SHP77 (cell line): ENCODE results near the gene RANGAP1.
"Not testable (repeated sequence)": the region's sequence is repeated elsewhere in the genome, so short reads cannot be mapped to it uniquely, and the experiment has no call there.

ENCODE experiments used
- DNase-seq, 2 experiments: peaks; one replicate each; lab custom pipeline; 2025; lab: John Stamatoyannopoulos, UW

RANGAP1 gene

GRCh38 chr22:41260871-41261270, 25.1 kb downstream of the RANGAP1 start:
- no peak for DNase-seq

GRCh38 chr22:41259756-41260155, 26.2 kb downstream of the RANGAP1 start:
- DNase-seq = not testable (repeated sequence)

GRCh38 chr22:41257696-41258095, 28.3 kb downstream of the RANGAP1 start:
- no peak for DNase-seq

GRCh38 chr22:41256254-41257253, 29.4 kb downstream of the RANGAP1 start:
- DNase-seq = no peak

GRCh38 chr22:41254230-41254629, 31.8 kb downstream of the RANGAP1 start:
- DNase-seq = no peak

GRCh38 chr22:41252365-41252764, 33.6 kb downstream of the RANGAP1 start:
- no peak for DNase-seq

- DNase-seq = no peak
Measured at GRCh38 chr22:41250127-41250526, 35.9 kb downstream of the RANGAP1 start.

GRCh38 chr22:41249442-41249841, 36.5 kb downstream of the RANGAP1 start:
- no peak for DNase-seq

- DNase-seq = no peak
Measured at GRCh38 chr22:41248758-41249157, 37.2 kb downstream of the RANGAP1 start.

- no peak for DNase-seq
Measured at GRCh38 chr22:41248314-41248713, 37.7 kb downstream of the RANGAP1 start.

- DNase-seq = no peak
Measured at GRCh38 chr22:41247703-41248102, 38.3 kb downstream of the RANGAP1 start.

- no peak for DNase-seq
Measured at GRCh38 chr22:41245917-41246499, 40.0 kb downstream of the RANGAP1 start.

GRCh38 chr22:41243361-41243760, 42.6 kb downstream of the RANGAP1 start:
- DNase-seq = no peak

GRCh38 chr22:41242396-41243117, 43.4 kb downstream of the RANGAP1 start:
- DNase-seq = no peak

GRCh38 chr22:41241133-41241676, 44.8 kb downstream of the RANGAP1 start:
- DNase-seq = no peak

- no peak for DNase-seq
Measured at GRCh38 chr22:41240377-41241132, 45.4 kb downstream of the RANGAP1 start, which contains the start of gene CHADL. TSS of gene CHADL (minus strand) at chr22:41240931. CDS start at chr22:41240881, 50 bp downstream.

GRCh38 chr22:41239443-41240128, 46.4 kb downstream of the RANGAP1 start:
- no peak for DNase-seq

GRCh38 chr22:41238570-41239442, 47.2 kb downstream of the RANGAP1 start:
- DNase-seq = no peak

- DNase-seq = peak; percentile 43 to 57
Measured at GRCh38 chr22:41237707-41238569, 48.0 kb downstream of the RANGAP1 start.
